Body of pancreas (tissue), 4 donors: ENCODE data around the gene GPR155.

Experiments used
- POLR2A ChIP-seq, 3 donors: fragments of 450-650 bp; IDR thresholded peaks; one replicate each; pipeline ENCODE4 v1.6.1; 2016; ENCODE audit warnings: antibody characterized with exemption in 3 of 3, mild to moderate bottlenecking in 2 of 3
- TF ChIP-seq, protein P1 (sequence below), 7 experiments: fragments of 450-650 bp in 4 of 7; fragments of 200-600 bp in 3 of 7; sonication (generic) in 3 of 7; IDR thresholded peaks; one replicate each; pipeline ENCODE4 v1.5.1; 2016 to 2019; ENCODE audit warnings: antibody characterized with exemption in 7 of 7

DNA sequence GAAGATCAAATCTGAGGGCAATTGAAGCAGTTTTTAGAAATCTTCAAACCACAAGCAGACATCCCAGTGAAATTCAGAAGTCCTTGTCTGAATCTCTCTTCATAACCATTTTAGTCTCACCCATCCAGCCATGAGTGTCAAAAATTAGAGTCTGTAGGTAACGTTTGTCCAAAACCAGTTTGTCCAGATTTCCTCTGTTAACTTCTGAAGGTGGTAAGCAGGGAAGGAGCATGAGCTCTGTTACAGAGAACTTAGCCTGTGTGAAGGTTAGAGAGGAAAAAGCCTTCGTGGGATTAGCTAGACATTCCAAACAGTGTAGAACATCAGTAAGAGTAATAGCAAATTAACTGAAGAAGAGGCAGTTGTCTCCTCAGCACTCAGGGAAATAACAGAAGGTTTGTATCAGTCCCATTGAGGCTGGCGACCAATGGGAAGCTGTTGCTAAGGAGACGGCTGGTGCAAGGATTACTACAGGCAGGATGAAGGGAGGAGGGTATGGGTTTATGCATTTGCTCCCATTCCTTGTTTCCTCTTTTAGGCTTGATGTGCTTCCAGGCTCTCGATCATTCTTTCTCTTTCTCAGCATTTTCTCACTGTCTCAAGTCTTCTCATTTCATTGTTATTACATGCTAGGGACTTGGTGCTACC, 8.7 kb upstream of the GPR155 start:
- TF ChIP-seq, protein P1, sequence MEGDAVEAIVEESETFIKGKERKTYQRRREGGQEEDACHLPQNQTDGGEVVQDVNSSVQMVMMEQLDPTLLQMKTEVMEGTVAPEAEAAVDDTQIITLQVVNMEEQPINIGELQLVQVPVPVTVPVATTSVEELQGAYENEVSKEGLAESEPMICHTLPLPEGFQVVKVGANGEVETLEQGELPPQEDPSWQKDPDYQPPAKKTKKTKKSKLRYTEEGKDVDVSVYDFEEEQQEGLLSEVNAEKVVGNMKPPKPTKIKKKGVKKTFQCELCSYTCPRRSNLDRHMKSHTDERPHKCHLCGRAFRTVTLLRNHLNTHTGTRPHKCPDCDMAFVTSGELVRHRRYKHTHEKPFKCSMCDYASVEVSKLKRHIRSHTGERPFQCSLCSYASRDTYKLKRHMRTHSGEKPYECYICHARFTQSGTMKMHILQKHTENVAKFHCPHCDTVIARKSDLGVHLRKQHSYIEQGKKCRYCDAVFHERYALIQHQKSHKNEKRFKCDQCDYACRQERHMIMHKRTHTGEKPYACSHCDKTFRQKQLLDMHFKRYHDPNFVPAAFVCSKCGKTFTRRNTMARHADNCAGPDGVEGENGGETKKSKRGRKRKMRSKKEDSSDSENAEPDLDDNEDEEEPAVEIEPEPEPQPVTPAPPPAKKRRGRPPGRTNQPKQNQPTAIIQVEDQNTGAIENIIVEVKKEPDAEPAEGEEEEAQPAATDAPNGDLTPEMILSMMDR (IDR thresholded peaks at IDR 0.05) = no peak
- TF ChIP-seq POLR2A (IDR thresholded peaks at IDR 0.05) = no peak
